Central memory CD8-positive, alpha-beta T cell (primary cell): ENCODE results near the gene PAQR4.

ENCODE experiments used
- ATAC-seq: fragments of 150-1000 bp; cut with Tn5 transposase; replicated peaks from 2 replicates; pipeline ENCODE4 v1.10.0; 2022; ENCODE audit warnings: mild to moderate bottlenecking, moderate FRiP score, moderate number of reproducible peaks; ENCODE audit not compliant: poor library complexity, severe bottlenecking; ENCODE audit errors: extremely low read depth
- DNase-seq, 2 donors: peaks; one replicate each; pipeline ENCODE4 v3.0.0; 2021; ENCODE audit warnings: low spot score in 2 of 2
- H3K27ac Mint-ChIP-seq: one replicate; pipeline ENCODE4 v1.8.0; 2022; ENCODE audit warnings: low read depth, mild to moderate bottlenecking, moderate library complexity, mixed read lengths
- H3K27me3 Mint-ChIP-seq: one replicate; pipeline ENCODE4 v1.8.0; 2022; ENCODE audit warnings: mixed read lengths
- H3K36me3 Mint-ChIP-seq: one replicate; pipeline ENCODE4 v1.8.0; 2022; ENCODE audit warnings: mild to moderate bottlenecking, moderate library complexity, mixed read lengths; ENCODE audit not compliant: insufficient read depth
- H3K4me1 Mint-ChIP-seq: one replicate; pipeline ENCODE4 v1.8.0; 2022; ENCODE audit warnings: mixed read lengths
- H3K4me3 Mint-ChIP-seq: one replicate; pipeline ENCODE4 v1.8.0; 2022; ENCODE audit warnings: mild to moderate bottlenecking, moderate library complexity, mixed read lengths
- H3K9me3 Mint-ChIP-seq: one replicate; pipeline ENCODE4 v1.8.0; 2022; ENCODE audit warnings: mixed read lengths

Gene PAQR4

GRCh38 chr16:2949705-2950352, 19.3 kb upstream of the PAQR4 start:
- H3K27ac Mint-ChIP-seq: no peak overlapping the region
- no peak overlapping the region for H3K4me3 Mint-ChIP-seq
- DNase-seq: no peak

GRCh38 chr16:2950353-2950724, 18.8 kb upstream of the PAQR4 start:
- ATAC-seq (no peak), DNase-seq (no peak)
- Mint-ChIP-seq H3K36me3 (peaks cover 1% of the 10 kb centered on the region), H3K27ac (no peak overlapping the region), H3K4me3 (no peak overlapping the region), H3K27me3 (peaks cover 15% of the 10 kb centered on the region), H3K4me1 (no peaks in the 10 kb centered on the region), H3K9me3 (no peaks in the 10 kb centered on the region)

More at GRCh38 chr16:2949705-2950352, 19.3 kb upstream of the PAQR4 start:
- Mint-ChIP-seq H3K9me3 (no peaks in the 10 kb centered on the region), H3K27me3 (peaks cover 15% of the 10 kb centered on the region), H3K4me1 (no peaks in the 10 kb centered on the region), H3K36me3 (peaks cover 1% of the 10 kb centered on the region)
- ATAC-seq: no peak

- peaks cover 1% of the 10 kb centered on the region for H3K36me3 Mint-ChIP-seq
These were observed 18.4 kb upstream of the PAQR4 start for GRCh38 chr16:2950773-2951172.

DNA sequence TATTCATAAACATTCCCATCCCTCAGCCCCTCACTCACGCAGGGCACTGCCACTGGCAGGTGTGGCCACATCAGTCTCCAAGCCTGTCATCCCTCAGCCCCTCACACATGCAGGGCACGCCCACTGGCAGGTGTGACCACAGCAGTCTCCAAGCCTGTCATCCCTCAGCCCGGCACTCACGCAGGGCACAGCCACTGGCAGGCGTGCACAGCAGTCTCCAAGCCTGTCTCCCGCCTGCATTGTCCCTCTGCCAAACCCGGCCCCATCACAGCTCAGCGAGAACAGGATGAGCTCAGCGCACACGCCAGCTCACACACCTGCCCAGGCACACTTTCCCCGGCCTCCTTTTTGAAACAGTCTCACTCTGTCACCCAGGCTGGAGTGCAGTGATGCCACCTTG, 16.5 kb upstream of the PAQR4 start:
- Mint-ChIP-seq H3K27me3 (peaks cover 31% of the 10 kb centered on the region), H3K4me1 (no peaks in the 10 kb centered on the region), H3K4me3 (no peak overlapping the region), H3K36me3 (no peaks in the 10 kb centered on the region), H3K27ac (no peak overlapping the region), H3K9me3 (no peaks in the 10 kb centered on the region)
- DNase-seq (no peak), ATAC-seq (no peak)

More at GRCh38 chr16:2950773-2951172, 18.4 kb upstream of the PAQR4 start:
- Mint-ChIP-seq H3K4me3 (no peak overlapping the region), H3K27me3 (peaks cover 15% of the 10 kb centered on the region), H3K4me1 (no peaks in the 10 kb centered on the region), H3K27ac (no peak overlapping the region), H3K9me3 (no peaks in the 10 kb centered on the region)
- DNase-seq (no peak), ATAC-seq (no peak)

DNA sequence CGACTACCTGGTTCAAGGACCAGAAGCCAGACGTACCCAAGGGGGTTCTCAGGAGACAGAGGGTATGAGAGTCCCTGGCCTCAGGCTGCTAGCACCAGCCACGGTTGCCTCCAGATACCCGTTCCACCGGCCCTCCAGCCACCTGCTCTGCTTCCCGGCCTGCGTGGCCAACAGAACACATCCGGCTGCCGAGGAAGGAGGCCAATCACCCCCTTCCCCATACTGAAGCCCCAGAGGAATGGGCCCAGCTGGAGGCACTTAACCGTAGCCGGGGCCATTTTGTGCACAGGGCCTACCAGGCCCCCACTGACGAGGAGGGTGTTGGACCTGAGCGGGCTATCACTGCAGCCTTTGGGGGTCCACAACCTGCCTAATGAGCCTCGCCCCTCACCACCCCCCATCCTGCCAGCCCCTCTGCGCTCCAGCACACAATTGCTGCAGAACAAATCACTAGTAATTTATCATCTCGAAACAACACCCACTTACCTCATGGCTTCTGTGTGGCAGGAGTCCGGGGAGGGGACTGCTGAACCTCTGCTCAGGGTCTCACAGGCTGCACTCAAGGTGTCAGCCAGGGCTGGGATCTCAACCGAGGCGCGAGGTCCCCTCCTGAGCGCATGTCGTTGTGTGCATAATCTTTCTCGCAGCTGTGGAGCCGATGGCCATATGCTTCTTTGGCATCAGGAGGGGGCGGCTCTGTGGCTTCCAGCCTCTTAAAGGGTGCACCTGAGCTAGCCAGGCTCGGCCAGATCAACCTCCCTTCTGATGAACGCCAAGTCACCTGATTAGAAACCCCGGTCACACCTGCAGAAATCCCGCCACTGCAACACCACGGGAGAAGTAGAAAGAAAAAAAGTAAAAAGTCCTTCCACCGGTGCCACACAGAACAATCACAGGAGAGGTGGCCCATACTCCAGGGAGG, 15.2 kb upstream of the PAQR4 start:
- Mint-ChIP-seq H3K36me3 (no peaks in the 10 kb centered on the region), H3K4me1 (no peaks in the 10 kb centered on the region), H3K4me3 (no peak overlapping the region), H3K9me3 (no peaks in the 10 kb centered on the region), H3K27ac (no peak overlapping the region), H3K27me3 (peaks cover 35% of the 10 kb centered on the region)
- DNase-seq: no peak
- no peak for ATAC-seq

DNA sequence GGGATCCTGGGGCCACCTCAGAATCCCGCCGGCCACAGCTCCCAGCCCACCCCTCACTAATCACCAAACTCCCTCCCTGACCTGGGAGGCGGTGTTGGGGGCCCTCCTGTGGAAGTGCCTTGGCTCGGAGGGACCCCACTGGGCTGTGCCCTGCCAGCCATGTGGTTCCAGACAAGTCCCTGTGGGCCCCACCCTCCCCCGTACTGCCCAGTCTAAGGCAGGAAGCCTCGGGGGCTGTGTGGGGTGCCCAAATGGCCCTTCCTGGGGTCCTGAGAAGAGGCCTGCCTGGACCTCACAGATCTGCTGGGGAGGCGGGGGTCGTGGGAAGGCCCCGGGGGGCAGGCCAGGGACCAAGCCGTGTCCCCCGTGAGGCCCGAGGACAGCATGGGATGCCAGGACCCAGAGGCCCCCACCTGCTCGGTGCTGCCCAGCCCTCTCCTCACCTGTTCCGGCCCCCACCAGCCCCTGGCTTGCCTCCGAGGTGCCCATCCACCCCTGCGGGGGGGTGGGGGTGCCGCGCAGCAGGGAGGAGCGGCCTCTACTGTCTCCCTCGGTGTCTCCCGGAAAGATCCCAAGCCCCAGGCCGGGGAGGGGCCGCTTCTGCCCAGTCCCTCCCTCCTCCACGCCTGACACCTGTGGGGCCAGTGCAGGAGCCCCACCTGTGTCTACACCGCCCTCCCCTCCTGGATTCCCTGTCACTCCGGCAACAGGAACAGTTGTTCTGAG, 14.3 kb upstream of the PAQR4 start:
- DNase-seq (no peak), ATAC-seq (no peak)
- Mint-ChIP-seq H3K27me3 (peaks cover 43% of the 10 kb centered on the region), H3K36me3 (no peaks in the 10 kb centered on the region), H3K4me1 (no peaks in the 10 kb centered on the region), H3K4me3 (no peak overlapping the region), H3K27ac (no peak overlapping the region), H3K9me3 (no peaks in the 10 kb centered on the region)

DNA sequence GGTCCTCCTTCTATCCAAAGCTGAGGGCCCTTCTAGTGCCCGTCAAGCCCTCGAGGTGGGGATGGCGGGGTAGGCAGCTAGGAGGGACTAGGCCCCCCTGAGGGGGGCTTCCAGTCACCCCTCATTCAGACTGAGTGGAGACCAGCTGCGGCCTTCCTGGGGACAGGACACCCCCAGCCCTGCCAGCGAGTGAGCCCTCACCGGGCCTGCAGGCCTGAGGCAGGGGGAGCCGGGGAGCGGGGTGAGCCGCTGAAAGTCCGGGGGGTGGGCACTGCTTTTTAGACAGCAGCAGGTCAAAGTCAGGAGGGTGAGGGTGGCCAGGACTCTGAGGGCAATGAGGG, 13.7 kb upstream of the PAQR4 start:
- ATAC-seq (no peak), DNase-seq (no peak)
- peaks cover 49% of the 10 kb centered on the region for H3K27me3 Mint-ChIP-seq
- no peak overlapping the region for H3K27ac Mint-ChIP-seq
- H3K4me1 Mint-ChIP-seq: no peaks in the 10 kb centered on the region
- no peaks in the 10 kb centered on the region for H3K9me3 Mint-ChIP-seq
- peaks cover 2% of the 10 kb centered on the region for H3K36me3 Mint-ChIP-seq
- no peak overlapping the region for H3K4me3 Mint-ChIP-seq

GRCh38 chr16:2955779-2956578, 13.2 kb upstream of the PAQR4 start:
- Mint-ChIP-seq H3K4me1 (no peaks in the 10 kb centered on the region), H3K9me3 (no peaks in the 10 kb centered on the region), H3K4me3 (no peak overlapping the region), H3K36me3 (peaks cover 2% of the 10 kb centered on the region), H3K27ac (no peak overlapping the region), H3K27me3 (peaks cover 49% of the 10 kb centered on the region)
- ATAC-seq (no peak), DNase-seq (no peak)

- H3K27ac Mint-ChIP-seq: no peak overlapping the region
- H3K4me3 Mint-ChIP-seq: no peak overlapping the region
- H3K4me1 Mint-ChIP-seq: peaks cover 1% of the 10 kb centered on the region
- H3K27me3 Mint-ChIP-seq: peaks cover 53% of the 10 kb centered on the region
- DNase-seq: no peak
- no peaks in the 10 kb centered on the region for H3K9me3 Mint-ChIP-seq
- H3K36me3 Mint-ChIP-seq: peaks cover 2% of the 10 kb centered on the region
- no peak for ATAC-seq
These were observed 12.6 kb upstream of the PAQR4 start for GRCh38 chr16:2956579-2956956.

DNA sequence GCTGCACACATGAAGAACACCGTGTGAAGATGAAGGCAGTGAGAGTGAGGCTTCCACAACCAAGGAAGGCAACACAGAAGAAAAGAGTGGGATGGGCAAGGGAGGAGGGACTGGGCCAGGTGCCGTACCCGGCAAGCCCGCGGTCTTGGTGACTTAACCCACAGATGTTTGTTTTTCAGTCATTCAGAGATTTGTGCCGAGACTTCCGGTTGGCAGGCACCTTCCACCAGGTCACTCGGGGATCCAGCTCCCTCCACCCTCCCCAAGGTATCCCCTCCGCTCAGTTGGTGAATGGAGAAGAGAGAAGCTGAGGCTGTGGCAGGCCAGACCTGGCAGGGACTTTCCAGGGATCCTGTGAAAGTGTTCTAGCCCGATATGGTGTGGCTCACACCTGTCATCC, 9.9 kb upstream of the PAQR4 start:
- Mint-ChIP-seq H3K36me3 (peaks cover 3% of the 10 kb centered on the region), H3K9me3 (no peaks in the 10 kb centered on the region), H3K4me3 (no peak overlapping the region), H3K27ac (no peak overlapping the region), H3K27me3 (peaks cover 58% of the 10 kb centered on the region), H3K4me1 (peaks cover 14% of the 10 kb centered on the region)
- ATAC-seq: no peak
- no peak for DNase-seq

- Mint-ChIP-seq H3K9me3 (no peaks in the 10 kb centered on the region), H3K4me1 (peaks cover 16% of the 10 kb centered on the region), H3K27ac (no peak overlapping the region), H3K27me3 (peaks cover 58% of the 10 kb centered on the region), H3K36me3 (peaks cover 6% of the 10 kb centered on the region), H3K4me3 (no peak overlapping the region)
- DNase-seq (no peak), ATAC-seq (no peak)
These were observed 8.8 kb upstream of the PAQR4 start for GRCh38 chr16:2960183-2961010.
